ENCODE measurements around the gene KIAA0319L.
"Not testable (repeated sequence)": the region's sequence is repeated elsewhere in the genome, so short reads cannot be mapped to it uniquely, and the experiment has no call there.

KIAA0319L gene

DNA sequence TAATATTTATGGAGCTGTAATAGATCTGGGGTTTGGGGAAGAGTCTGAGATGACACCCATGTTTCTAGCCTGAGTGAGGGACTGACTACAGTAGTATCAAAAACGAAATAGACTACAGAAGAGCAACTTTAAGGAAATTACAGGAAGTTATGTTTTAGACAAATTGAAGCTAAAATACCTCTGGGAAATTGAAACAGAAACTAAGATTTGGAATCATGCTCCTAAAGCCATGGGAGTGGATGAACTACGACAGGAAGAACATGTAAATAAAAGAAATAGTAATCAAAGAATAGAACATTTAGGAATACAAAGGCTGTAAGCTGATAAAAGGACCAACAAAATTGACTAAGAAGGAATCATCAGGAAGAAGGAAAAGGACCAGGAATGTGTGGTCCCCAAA lies 68.9 kb downstream of the KIAA0319L start:
- no peak for DNase-seq (ENCODE audit: low read depth in 3 of 3)

- DNase-seq (ENCODE audit: low read depth in 3 of 3): no peak
Measured at GRCh38 chr1:35486858-35487408, 70.3 kb downstream of the KIAA0319L start.

DNA sequence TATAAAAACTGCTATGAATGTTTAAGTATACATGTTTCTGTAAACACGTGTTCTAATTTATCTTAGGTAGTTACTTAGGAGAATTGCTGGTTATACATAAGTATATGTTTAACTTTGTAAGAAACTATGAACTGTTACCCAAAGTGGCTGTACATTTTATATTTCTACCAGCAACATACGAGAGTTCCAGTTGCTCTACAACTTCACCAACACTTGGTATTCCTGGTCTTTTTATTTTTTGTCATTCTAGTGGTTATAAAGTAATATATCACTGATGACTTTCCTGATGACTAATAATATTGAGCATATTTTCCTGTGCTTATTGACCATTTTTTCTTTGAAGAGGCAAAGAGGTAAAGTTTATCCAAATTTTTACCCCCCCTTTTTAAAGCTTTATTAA lies 76.0 kb downstream of the KIAA0319L start:
- no peak for DNase-seq (ENCODE audit: low read depth in 3 of 3)

- DNase-seq (ENCODE audit: low read depth in 3 of 3): no peak
Measured at GRCh38 chr1:35477870-35478269, 79.3 kb downstream of the KIAA0319L start.

- no peak for DNase-seq (ENCODE audit: low read depth in 3 of 3)
Measured at GRCh38 chr1:35475856-35476674, 81.1 kb downstream of the KIAA0319L start.

DNA sequence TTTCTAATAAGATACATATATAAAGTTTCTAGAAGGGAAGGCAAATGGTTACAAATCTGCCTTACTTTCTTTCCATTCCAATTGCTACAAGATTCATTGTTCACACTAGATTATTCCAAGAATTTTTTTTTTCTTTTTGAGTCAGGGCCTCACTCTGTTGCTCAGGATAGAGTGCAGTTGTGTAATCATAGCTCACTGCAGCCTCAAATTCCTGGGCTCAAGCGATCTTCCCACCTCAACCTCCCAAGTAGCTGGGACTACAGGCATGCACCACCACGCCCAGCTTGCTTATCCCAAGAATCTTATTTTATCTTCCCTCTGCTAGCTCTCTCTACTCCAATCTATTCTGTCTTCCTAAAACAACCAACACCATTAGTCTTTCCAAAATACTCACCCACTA lies 81.8 kb downstream of the KIAA0319L start:
- DNase-seq (ENCODE audit: low read depth in 3 of 3): no peak

- not testable (repeated sequence) for DNase-seq (ENCODE audit: low read depth in 3 of 3)
Measured at GRCh38 chr1:35473216-35473615, 84.0 kb downstream of the KIAA0319L start.

- DNase-seq (ENCODE audit: low read depth in 3 of 3): no peak
Measured at GRCh38 chr1:35470977-35471613, 86.1 kb downstream of the KIAA0319L start.

DNA sequence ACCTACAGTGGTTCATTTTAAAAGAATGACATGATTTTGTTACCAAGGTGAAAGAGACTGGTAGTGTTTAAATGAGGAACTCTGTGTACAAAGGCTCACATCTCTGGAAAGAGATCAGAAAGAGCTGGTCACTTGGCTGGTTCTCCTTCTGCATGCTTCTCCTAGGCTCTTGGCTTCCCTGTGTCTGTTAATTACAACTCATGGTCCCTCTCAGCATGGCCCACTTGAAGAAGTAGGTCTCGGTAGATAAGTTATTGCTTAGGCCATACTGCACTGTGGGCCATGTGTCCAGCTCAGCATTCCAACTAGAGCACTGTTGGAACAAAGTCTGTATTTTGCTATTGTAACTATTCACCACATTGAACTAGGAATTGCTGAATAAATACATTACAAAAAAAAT lies 91.1 kb downstream of the KIAA0319L start:
- no peak for DNase-seq (ENCODE audit: low read depth in 3 of 3)

DNA sequence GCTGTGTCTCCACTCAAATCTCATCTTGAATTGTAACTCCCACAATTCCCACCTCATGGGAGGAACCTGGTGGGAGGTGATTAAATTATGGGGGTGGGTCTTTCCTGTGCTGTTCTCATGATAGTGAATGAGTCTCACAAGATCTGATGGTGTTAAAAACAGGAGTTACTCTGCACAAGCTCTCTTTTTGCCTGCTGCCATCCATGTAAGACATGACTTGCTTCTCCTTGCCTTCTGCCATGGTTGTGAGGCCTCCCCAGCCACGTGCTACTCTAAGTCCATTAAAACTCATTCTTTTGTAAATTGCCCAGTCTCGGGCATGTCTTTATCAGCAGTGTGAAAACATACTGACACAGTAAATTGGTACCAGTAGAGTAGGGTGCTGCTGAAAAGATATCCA lies 93.5 kb downstream of the KIAA0319L start:
- not testable (repeated sequence) for DNase-seq (ENCODE audit: low read depth in 3 of 3)

DNA sequence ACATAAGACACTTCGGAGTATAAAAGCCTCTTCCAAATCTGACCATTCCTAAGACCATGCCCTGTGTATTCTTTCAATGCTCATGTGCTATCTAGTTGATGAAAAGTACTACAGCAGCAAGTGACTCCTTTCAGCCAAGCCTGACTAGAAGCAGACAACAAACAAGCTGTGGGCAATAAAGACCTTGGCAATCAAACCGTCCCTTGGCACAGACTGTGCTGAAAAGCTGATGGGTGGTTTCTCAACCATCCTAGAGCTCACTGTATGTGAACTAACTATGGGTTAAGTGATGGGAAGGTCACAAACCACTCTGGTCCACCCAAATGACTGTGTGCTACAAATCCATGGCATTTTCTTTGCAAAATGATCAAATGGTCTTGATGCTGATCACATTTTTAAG lies 94.0 kb downstream of the KIAA0319L start:
- no peak for DNase-seq (ENCODE audit: low read depth in 3 of 3)

- DNase-seq (ENCODE audit: low read depth in 3 of 3): no peak
Measured at GRCh38 chr1:35461966-35462651, 95.1 kb downstream of the KIAA0319L start.

GRCh38 chr1:35460796-35461195 lies 96.4 kb downstream of the KIAA0319L start:
- DNase-seq (ENCODE audit: low read depth in 3 of 3): no peak

DNA sequence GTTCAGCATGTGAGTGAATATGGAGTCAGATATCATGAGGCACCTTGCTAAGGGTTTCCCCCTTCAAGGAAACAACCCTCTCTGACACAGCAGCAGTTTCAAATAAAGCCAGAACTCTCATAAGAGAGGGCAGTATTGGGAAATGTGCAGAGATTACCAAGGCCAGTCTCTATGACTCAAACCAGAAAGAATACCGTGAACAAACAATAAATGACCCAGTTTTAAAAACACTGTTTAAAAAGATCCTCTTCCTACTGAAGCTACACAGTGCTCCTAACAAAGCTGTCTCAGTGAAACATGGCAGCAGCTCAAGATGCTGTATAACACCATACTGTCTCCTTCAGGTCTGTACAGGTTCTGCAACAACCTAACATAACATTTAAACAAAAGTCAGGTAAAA lies 102.6 kb downstream of the KIAA0319L start:
- DNase-seq (ENCODE audit: low read depth in 3 of 3): no peak

DNA sequence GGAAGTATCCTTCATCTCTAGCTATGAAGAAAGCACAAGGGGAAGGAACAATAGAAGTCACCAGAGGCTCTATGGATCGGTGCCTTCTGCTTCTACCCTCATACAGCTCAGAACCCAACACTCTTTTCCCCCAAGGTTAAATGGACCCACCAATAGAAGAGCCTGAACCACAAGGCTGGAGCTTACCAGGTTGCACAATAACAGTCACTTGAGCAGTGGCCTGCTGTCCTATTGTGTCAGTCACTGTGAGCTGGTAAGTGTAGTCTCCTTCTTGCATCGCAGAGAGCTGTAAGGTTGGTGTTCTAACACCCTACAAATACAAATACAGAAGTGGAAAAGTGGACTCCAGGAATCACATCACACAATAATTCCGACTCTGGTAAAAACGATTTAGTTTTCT lies 103.0 kb downstream of the KIAA0319L start:
- DNase-seq (ENCODE audit: low read depth in 3 of 3): no peak

- no peak for DNase-seq (ENCODE audit: low read depth in 3 of 3)
Measured at GRCh38 chr1:35453031-35453430, 104.2 kb downstream of the KIAA0319L start.

GRCh38 chr1:35452106-35452774 lies 105.0 kb downstream of the KIAA0319L start:
- no peak for DNase-seq (ENCODE audit: low read depth in 3 of 3)

- DNase-seq (ENCODE audit: low read depth in 3 of 3): peak; percentile 56 to 76 (median 73)
Measured at GRCh38 chr1:35451125-35451528, 106.1 kb downstream of the KIAA0319L start.

DNA sequence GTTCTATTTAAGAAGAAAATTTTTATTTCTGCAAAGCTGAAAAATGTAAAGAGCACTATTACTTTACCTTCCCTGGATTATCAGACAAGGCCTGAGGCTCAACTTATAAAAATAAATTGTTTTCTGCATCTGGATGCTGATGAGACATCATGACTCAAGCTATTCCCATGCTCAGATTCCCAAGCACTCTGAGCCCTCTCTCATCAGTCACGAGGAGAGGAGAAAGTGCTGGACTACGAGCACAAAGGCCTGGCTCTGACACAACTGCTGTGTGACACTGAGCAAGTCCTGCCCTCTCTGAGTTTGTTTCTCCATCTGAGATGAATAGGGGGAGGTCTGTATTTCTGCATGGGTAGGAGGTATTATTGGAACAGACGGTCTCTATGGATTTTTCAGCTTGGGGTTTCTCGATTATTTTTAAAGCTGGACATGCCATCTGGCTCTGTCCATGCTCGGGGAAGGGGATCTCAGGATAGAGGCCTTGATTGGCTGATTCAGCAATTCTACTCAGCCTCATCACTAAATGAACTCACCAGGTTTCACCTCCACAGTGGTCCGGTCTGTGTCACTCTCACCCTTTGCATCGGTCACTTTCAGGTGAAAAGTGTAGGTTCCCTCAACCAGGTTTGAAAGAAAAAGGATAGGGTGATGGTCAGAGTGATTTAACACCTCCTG lies 107.7 kb downstream of the KIAA0319L start:
- DNase-seq (ENCODE audit: low read depth in 3 of 3): no peak

- no peak for DNase-seq (ENCODE audit: low read depth in 3 of 3)
Measured at GRCh38 chr1:35448344-35448801, 108.8 kb downstream of the KIAA0319L start.

- no peak for DNase-seq (ENCODE audit: low read depth in 3 of 3)
Measured at GRCh38 chr1:35447278-35447677, 109.9 kb downstream of the KIAA0319L start.

DNA sequence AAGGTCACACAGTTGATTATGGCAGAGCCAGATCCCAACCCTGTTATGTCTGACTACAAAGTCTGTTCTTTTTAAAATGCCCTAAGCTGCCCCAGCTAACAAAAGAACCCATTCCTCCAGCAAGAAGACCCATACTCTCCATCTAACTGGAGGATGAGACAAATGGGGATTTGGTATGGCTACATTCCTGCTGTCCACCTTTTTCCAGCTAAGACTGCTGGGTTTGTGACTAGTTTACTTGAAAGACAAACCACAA lies 112.8 kb downstream of the KIAA0319L start:
- no peak for DNase-seq (ENCODE audit: low read depth in 3 of 3)
